ENCODE data around the gene RIMBP3C.
A peak's percentile ranks its signal among the peaks of the same experiment; 100 is the strongest.
"Not testable (repeated sequence)": the region's sequence is repeated elsewhere in the genome, so short reads cannot be mapped to it uniquely, and the experiment has no call there.

Gene RIMBP3C

GRCh38 chr22:21551361-21551760 is at the start of gene RIMBP3C:
Gene RIMBP3C, minus strand, starts transcription at chr22:21551461. Its CDS starts 485 bp downstream, at chr22:21550976.
- not testable (repeated sequence) for DNase-seq (ENCODE audit: low read depth); H3K4me3 ChIP-seq (replicated peaks; ENCODE audit: low read depth, low read length)

GRCh38 chr22:21599053-21599893 is 48.0 kb upstream of the RIMBP3C start:
- no peak for TF ChIP-seq CTCF (IDR thresholded peaks at IDR 0.05; ENCODE audit: low read length, missing control alignments)
- H3K4me3 ChIP-seq (replicated peaks; ENCODE audit: low read depth, low read length) = no peak overlapping the region
- no peak for DNase-seq (ENCODE audit: low read depth)

GRCh38 chr22:21598302-21598701 is 47.0 kb upstream of the RIMBP3C start:
- DNase-seq (ENCODE audit: low read depth) = no peak
- no peak overlapping the region for H3K4me3 ChIP-seq (replicated peaks; ENCODE audit: low read depth, low read length)
- TF ChIP-seq CTCF (IDR thresholded peaks at IDR 0.05; ENCODE audit: low read length, missing control alignments) = no peak

GRCh38 chr22:21596356-21597135 is 45.3 kb upstream of the RIMBP3C start:
- H3K4me3 ChIP-seq (replicated peaks; ENCODE audit: low read depth, low read length); DNase-seq (ENCODE audit: low read depth): not testable (repeated sequence)

GRCh38 chr22:21594865-21595452 is 43.7 kb upstream of the RIMBP3C start:
- no peak for TF ChIP-seq CTCF (IDR thresholded peaks at IDR 0.05; ENCODE audit: low read length, missing control alignments)
- DNase-seq (ENCODE audit: low read depth) = no peak
- no peak overlapping the region for H3K4me3 ChIP-seq (replicated peaks; ENCODE audit: low read depth, low read length)

GRCh38 chr22:21593406-21594232 is 42.4 kb upstream of the RIMBP3C start:
- peak; percentile 40 for TF ChIP-seq CTCF (IDR thresholded peaks at IDR 0.05; ENCODE audit: low read length, missing control alignments)
- DNase-seq (ENCODE audit: low read depth) = no peak

GRCh38 chr22:21592422-21592821 is 41.2 kb upstream of the RIMBP3C start:
- no peak overlapping the region for H3K4me3 ChIP-seq (replicated peaks; ENCODE audit: low read depth, low read length)
- TF ChIP-seq CTCF (IDR thresholded peaks at IDR 0.05; ENCODE audit: low read length, missing control alignments) = no peak
- no peak for DNase-seq (ENCODE audit: low read depth)

More at GRCh38 chr22:21593406-21594232, 42.4 kb upstream of the RIMBP3C start:
- no peak overlapping the region for H3K4me3 ChIP-seq (replicated peaks; ENCODE audit: low read depth, low read length)
